HepG2 (cell line): Measurements from ENCODE around the gene REPIN1. TPM values are rescaled to one million over a fixed set of nuclear protein-coding genes. Genes with fewer than 3 reads are reported as not detected.

ENCODE experiments used
- ATAC-seq: fragments of 200-7000 bp; cut with Tn5 transposase; 3 replicates; pipeline ENCODE4 v1.9.1; 2020; ENCODE audit warnings: mild to moderate bottlenecking, moderate library complexity
- BruUV-seq: library from RNA; stranded (reverse); fragments of 400-500 nt; replicated peaks from 2 replicates; lab custom pipeline; 2021; lab: Mats Ljungman, UMichigan
- CTCF ChIA-PET: fragments of 300-600 bp; formaldehyde crosslinking; extraction: SDS; loops from one replicate; lab custom pipeline; 2021; ENCODE audit warnings: low total read pairs, inconsistent platforms, low intra/inter-chr PET ratio; lab: Yijun Ruan, JAX
- POLR2A ChIA-PET: fragments of 350-600 bp; sonication (Branson Sonifier 250); formaldehyde crosslinking; loops from one replicate; lab custom pipeline; 2020; ENCODE audit warnings: antibody characterized with exemption, inconsistent platforms; lab: Yijun Ruan, JAX
- DNase-seq: peaks from one replicate; pipeline ENCODE4 v3.0.0-alpha.2; 2015; ENCODE audit warnings: low spot score
- FAIRE-seq: peaks from 3 replicates; lab custom pipeline; 2011; peaks lifted over from hg19 to GRCh38; lab: Jason Lieb, UNC
- H2AFZ ChIP-seq: one replicate; pipeline ENCODE4 v1.6.1; 2011; ENCODE audit warnings: low read length, inconsistent platforms
- H3K27ac ChIP-seq: fragments of 300-600 bp; 3 replicates; pipeline ENCODE4 v1.8.0; 2011; ENCODE audit warnings: mixed run types, mild to moderate bottlenecking, mixed read lengths, low read length, inconsistent platforms; ENCODE audit not compliant: insufficient read depth; ENCODE audit errors: extremely low read length
- H3K27me3 ChIP-seq, 2 experiments: fragments of 200-600 bp in 1 of 2; 2 replicates in 1 of 2; 3 replicates in 1 of 2; pipeline versions ENCODE4 v1.6.0 to v1.8.0; 2011; ENCODE audit warnings: low read length in 2 of 2, mild to moderate bottlenecking in 2 of 2, moderate library complexity in 2 of 2, inconsistent platforms in 1 of 2; ENCODE audit not compliant: insufficient read depth in 2 of 2, control insufficient read depth in 1 of 2
- H3K36me3 ChIP-seq, 2 experiments: fragments of 200-600 bp in 1 of 2; replicated peaks in 1 of 2; 2 replicates in 1 of 2; 3 replicates in 1 of 2; pipeline versions ENCODE4 v1.5.1 to v1.8.0; 2011; ENCODE audit warnings: low read length in 2 of 2, inconsistent platforms in 1 of 2; ENCODE audit not compliant: insufficient read depth in 2 of 2, control insufficient read depth in 1 of 2
- H3K4me1 ChIP-seq: 2 replicates; pipeline ENCODE4 v1.5.1; 2012; ENCODE audit warnings: low read length, inconsistent platforms; ENCODE audit not compliant: insufficient read depth
- H3K4me2 ChIP-seq: 2 replicates; pipeline ENCODE4 v1.6.0; 2011; ENCODE audit warnings: low read depth, low read length, inconsistent platforms
- H3K4me3 ChIP-seq, 3 experiments: fragments of 200-600 bp in 1 of 3; sonication (generic), shearing (Covaris generic) in 1 of 3; replicated peaks in 1 of 3; 2 replicates each; pipeline ENCODE4 v1.5.1; 2011 to 2016; ENCODE audit warnings: low read length in 3 of 3, inconsistent platforms in 2 of 3, low read depth in 2 of 3, mild to moderate bottlenecking in 2 of 3, control low read depth in 1 of 3, mixed read lengths in 1 of 3; ENCODE audit not compliant: insufficient read depth in 1 of 3
- H3K79me2 ChIP-seq: one replicate; pipeline ENCODE4 v1.6.1; 2011; ENCODE audit warnings: low read length, inconsistent platforms; ENCODE audit not compliant: insufficient read depth
- H3K9ac ChIP-seq: 2 replicates; pipeline ENCODE4 v1.6.0; 2011; ENCODE audit warnings: mild to moderate bottlenecking, low read depth, low read length, inconsistent platforms; ENCODE audit not compliant: insufficient read depth
- H3K9me3 ChIP-seq: 2 replicates; pipeline ENCODE4 v1.5.1; 2012; ENCODE audit warnings: mild to moderate bottlenecking, low read length
- H4K20me1 ChIP-seq: 2 replicates; pipeline ENCODE4 v1.6.0; 2011; ENCODE audit warnings: inconsistent platforms, mild to moderate bottlenecking, low read length, moderate library complexity; ENCODE audit not compliant: insufficient read depth
- FOXK2 ChIP-seq: fragments of 450-650 bp; IDR thresholded peaks from 2 replicates; pipeline ENCODE4 v1.6.1; 2016
- HNRNPK ChIP-seq: fragments of 200-400 bp; formaldehyde crosslinking; IDR thresholded peaks from 2 replicates; pipeline ENCODE4 v1.6.1; 2018; ENCODE audit warnings: low read length, low read depth, moderate library complexity, mild to moderate bottlenecking; ENCODE audit not compliant: poor library complexity, severe bottlenecking
- HOXD1 ChIP-seq: sonication (generic); formaldehyde crosslinking; IDR thresholded peaks from 2 replicates; pipeline ENCODE4 v1.5.0; 2020; ENCODE audit warnings: missing genetic modification reagents
- NFRKB ChIP-seq: fragments of 450-650 bp; IDR thresholded peaks from 2 replicates; pipeline ENCODE4 v1.6.1; 2017
- PHF21A ChIP-seq: sonication (generic); formaldehyde crosslinking; IDR thresholded peaks from 2 replicates; pipeline ENCODE4 v1.5.0; 2020; ENCODE audit warnings: mild to moderate bottlenecking, missing genetic modification reagents
- RARG ChIP-seq: sonication (generic); formaldehyde crosslinking; IDR thresholded peaks from 2 replicates; pipeline ENCODE4 v1.4.0; 2020; ENCODE audit warnings: low read depth, mild to moderate bottlenecking, missing genetic modification reagents
- SMAD9 ChIP-seq: sonication (generic); formaldehyde crosslinking; IDR thresholded peaks from 2 replicates; pipeline ENCODE4 v1.5.1; 2020; ENCODE audit warnings: mild to moderate bottlenecking, missing genetic modification reagents
- TCF7 ChIP-seq: sonication (generic); IDR thresholded peaks from 2 replicates; pipeline ENCODE4 v1.6.1; 2016; ENCODE audit warnings: antibody characterized with exemption, low read depth
- YEATS4 ChIP-seq: sonication (generic); formaldehyde crosslinking; IDR thresholded peaks from 2 replicates; pipeline ENCODE4 v1.4.0; 2020; ENCODE audit warnings: missing genetic modification reagents, borderline replicate concordance
- ZKSCAN1 ChIP-seq: fragments of 150-350 bp; IDR thresholded peaks from 2 replicates; pipeline ENCODE4 v1.6.1; 2014; ENCODE audit warnings: low read length
- ZMYM2 ChIP-seq: sonication (generic); formaldehyde crosslinking; IDR thresholded peaks from 2 replicates; pipeline ENCODE4 v1.8.0; 2022; ENCODE audit warnings: mild to moderate bottlenecking, missing genetic modification reagents
- ZNF253 ChIP-seq: sonication (generic); formaldehyde crosslinking; IDR thresholded peaks from 2 replicates; pipeline ENCODE4 v1.8.0; 2022; ENCODE audit warnings: mild to moderate bottlenecking, missing genetic modification reagents, borderline replicate concordance
- ZNF878 ChIP-seq: sonication (generic); formaldehyde crosslinking; IDR thresholded peaks from 2 replicates; pipeline ENCODE4 v1.8.1; 2023; ENCODE audit warnings: mild to moderate bottlenecking, missing genetic modification reagents, moderate library complexity
- WGBS: methylation state at CpG from one replicate; pipeline ENCODE4 v1.1.6; 2017; ENCODE audit warnings: low lambda C conversion rate; 5-methylcytosine and 5-hydroxymethylcytosine counted together
- in situ Hi-C: cut with HindIII; loops from 2 replicates; pipeline ENCODE4 v1.10.0; 2017; ENCODE audit warnings: low pct_unique_long_range_greater_than_20kb; ENCODE audit not compliant: extremely low pct_ligation_motif_present
- intact Hi-C: fragments of 100-400 bp; cut with micrococcal nuclease; formaldehyde crosslinking; loops from one replicate; pipeline ENCODE4 v1.10.0; 2022; ENCODE audit not compliant: unreplicated experiment
- polyA plus RNA-seq, 8 experiments: library from polyadenylated mRNA; depleted of rRNA in 3 of 8; stranded (reverse) in 7 of 8; unstranded in 1 of 8; fragments of >200 nt; fragmentation: Illumina TruSeq in 4 of 8; extraction: Trizol in 4 of 8; gene quantifications; 2 replicates each; pipeline versions ENCODE4 v1.2.1 to v1.2.3, GENCODE V29; 2011 to 2016; ENCODE audit warnings: low read depth in 4 of 8, missing spikeins in 1 of 8, mixed read lengths in 1 of 8; ENCODE audit not compliant: insufficient read depth in 1 of 8
- total RNA-seq, 5 experiments: library from RNA; depleted of rRNA; stranded (reverse); fragments of >200 nt; fragmentation: Illumina TruSeq; extraction: Trizol; gene quantifications; 2 replicates each; pipeline ENCODE4 v1.2.3, GENCODE V29; 2016; ENCODE audit warnings: low read depth in 1 of 5
- TF ChIP-seq, protein P1 (sequence below): sonication (generic); formaldehyde crosslinking; IDR thresholded peaks from 2 replicates; pipeline ENCODE4 v1.8.0; 2022; ENCODE audit warnings: missing genetic modification reagents, mild to moderate bottlenecking, borderline replicate concordance
- TF ChIP-seq, protein P2 (sequence below): sonication (generic); formaldehyde crosslinking; IDR thresholded peaks from 2 replicates; pipeline ENCODE4 v1.8.1; 2023; ENCODE audit warnings: mild to moderate bottlenecking, missing genetic modification reagents, borderline replicate concordance
- TF ChIP-seq, protein P3 (sequence below): sonication (generic); formaldehyde crosslinking; IDR thresholded peaks from 2 replicates; pipeline ENCODE4 v1.4.0; 2020; ENCODE audit warnings: mild to moderate bottlenecking, missing genetic modification reagents

The REPIN1 gene
- total and polyA plus RNA-seq, 2 of the 13 experiments (the other 11 are each of a cell fraction or from before 2014, with no cell fraction given), result 69.9 to 108 TPM

DNA sequence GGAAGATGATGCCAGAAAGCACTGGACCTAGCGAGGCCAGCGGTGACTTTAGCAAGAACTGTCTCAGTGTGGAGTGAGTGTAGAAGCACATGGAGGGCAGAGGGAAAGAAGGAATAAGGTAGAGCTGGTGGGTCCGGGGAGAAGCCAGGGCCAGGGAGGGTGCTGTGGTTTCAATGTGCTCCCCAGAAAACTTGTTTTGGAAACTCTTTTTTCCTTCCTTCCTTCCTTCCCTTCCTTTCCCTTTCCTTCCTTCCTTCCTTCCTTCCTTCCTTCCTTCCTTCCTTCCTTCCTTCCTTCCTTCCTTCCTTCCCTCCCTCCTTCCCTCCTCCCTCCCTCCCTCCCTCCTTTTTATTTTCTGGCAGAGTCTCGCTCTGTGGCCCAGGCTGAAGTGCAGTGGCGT is 21.7 kb upstream of the REPIN1 start:
- no peak overlapping the region for H3K4me2 ChIP-seq
- no TSS peak for BruUV-seq
- no peak overlapping the region for H3K9ac ChIP-seq
- in situ Hi-C loops (no loop called here), intact Hi-C loops (no loop called here)
- H3K27me3 ChIP-seq, result no peaks in the 10 kb centered on the region; a peak in 1 of 5 replicates
- DNase-seq, result no peak
- peaks cover 23% of the 10 kb centered on the region for H3K4me1 ChIP-seq
- H3K4me3 ChIP-seq, result no peak overlapping the region
- H4K20me1 ChIP-seq, result no peaks in the 10 kb centered on the region
- FAIRE-seq, result no peak
- WGBS, result 84% methylated on average over 5 of the region's 5 CpGs
- no peaks in the 10 kb centered on the region for H3K79me2 ChIP-seq
- H3K36me3 ChIP-seq, result no peaks in the 10 kb centered on the region
- TF ChIP-seq HNRNPK (peak; percentile 66), NFRKB (no peak), TCF7 (no peak)
- ChIA-PET CTCF (no interaction called here), POLR2A (interaction anchor here (0.9 to 2.1 kb wide), 2 partner anchors 8 to 21 kb away, joined by 4 to 8 read pairs; partner anchors contain the start of gene REPIN1)
- H3K27ac ChIP-seq, result no peak overlapping the region
- no peak overlapping the region for H2AFZ ChIP-seq
- ATAC-seq, result no peak
- no peaks in the 10 kb centered on the region for H3K9me3 ChIP-seq

DNA sequence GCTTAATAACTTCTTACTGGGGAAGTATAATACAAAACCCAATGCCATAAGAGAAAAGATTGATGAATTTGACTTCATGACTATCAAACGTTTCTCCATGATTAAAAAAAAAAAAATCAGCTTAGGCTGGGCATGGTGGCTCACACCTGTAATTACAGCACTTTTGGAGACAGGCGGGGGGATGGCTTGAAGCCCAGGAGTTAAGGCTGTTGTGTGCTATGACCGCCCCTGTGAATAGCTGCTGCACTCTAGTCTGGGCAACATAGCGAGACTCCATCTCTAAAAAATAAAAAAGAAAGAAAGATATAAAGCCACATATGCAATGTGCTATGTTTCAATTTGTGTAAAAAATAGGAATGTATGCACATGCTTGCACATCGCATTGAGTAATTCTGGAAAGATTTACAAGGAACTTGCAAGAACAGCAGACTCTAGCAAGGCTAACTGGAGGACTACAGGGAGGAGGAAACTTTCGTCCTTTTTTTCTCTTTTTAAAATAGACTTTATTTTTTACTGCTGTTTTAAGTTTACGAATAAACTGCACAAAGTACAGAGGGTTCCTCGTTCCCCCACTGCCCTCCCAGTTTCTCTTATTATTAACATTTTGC is 16.9 kb upstream of the REPIN1 start:
- Histone ChIP-seq H4K20me1 (no peaks in the 10 kb centered on the region), H3K9me3 (no peaks in the 10 kb centered on the region), H3K4me3 (no peak overlapping the region), H3K36me3 (no peaks in the 10 kb centered on the region), H3K27ac (no peak overlapping the region), H3K9ac (no peak overlapping the region), H3K27me3 (no peaks in the 10 kb centered on the region), H2AFZ (peak overlapping the region; percentile 54), H3K4me2 (no peak overlapping the region), H3K79me2 (no peaks in the 10 kb centered on the region), H3K4me1 (peaks cover 35% of the 10 kb centered on the region)
- in situ Hi-C loops, result no loop called here
- ATAC-seq, result no peak
- CTCF ChIA-PET, result no interaction called here
- WGBS, result 52% methylated on average over 8 of the region's 8 CpGs
- intact Hi-C loops, result loop anchor here (10.0 kb wide), 1 partner anchor 67 kb away; no protein-coding TSS in a partner anchor
- BruUV-seq, result no TSS peak
- no peak for DNase-seq
- no peak for FAIRE-seq
- POLR2A ChIA-PET, result interaction anchor here (1.3 to 5.8 kb wide), 2 partner anchors 11 to 18 kb away, joined by 3 to 58 read pairs; partner anchors contain the start of genes RARRES2 and REPIN1
- TF ChIP-seq, protein P1, sequence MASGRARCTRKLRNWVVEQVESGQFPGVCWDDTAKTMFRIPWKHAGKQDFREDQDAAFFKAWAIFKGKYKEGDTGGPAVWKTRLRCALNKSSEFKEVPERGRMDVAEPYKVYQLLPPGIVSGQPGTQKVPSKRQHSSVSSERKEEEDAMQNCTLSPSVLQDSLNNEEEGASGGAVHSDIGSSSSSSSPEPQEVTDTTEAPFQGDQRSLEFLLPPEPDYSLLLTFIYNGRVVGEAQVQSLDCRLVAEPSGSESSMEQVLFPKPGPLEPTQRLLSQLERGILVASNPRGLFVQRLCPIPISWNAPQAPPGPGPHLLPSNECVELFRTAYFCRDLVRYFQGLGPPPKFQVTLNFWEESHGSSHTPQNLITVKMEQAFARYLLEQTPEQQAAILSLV (CRISPR knock-in tag), result no peak
- no peak for TF ChIP-seq PHF21A (CRISPR knock-in tag)
- TF ChIP-seq, protein P2, sequence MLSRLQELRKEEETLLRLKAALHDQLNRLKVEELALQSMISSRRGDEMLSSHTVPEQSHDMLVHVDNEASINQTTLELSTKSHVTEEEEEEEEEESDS (CRISPR knock-in tag), result no peak
- no peak for TF ChIP-seq ZNF253 (CRISPR knock-in tag)
- TF ChIP-seq SMAD9, result no peak
- no peak for TF ChIP-seq YEATS4
- TF ChIP-seq HOXD1, result no peak
- TF ChIP-seq, protein P3, sequence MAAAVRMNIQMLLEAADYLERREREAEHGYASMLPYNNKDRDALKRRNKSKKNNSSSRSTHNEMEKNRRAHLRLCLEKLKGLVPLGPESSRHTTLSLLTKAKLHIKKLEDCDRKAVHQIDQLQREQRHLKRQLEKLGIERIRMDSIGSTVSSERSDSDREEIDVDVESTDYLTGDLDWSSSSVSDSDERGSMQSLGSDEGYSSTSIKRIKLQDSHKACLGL (CRISPR knock-in tag), result no peak
- TF ChIP-seq ZNF878 (CRISPR knock-in tag), result no peak
- TF ChIP-seq FOXK2, result no peak
- no peak for TF ChIP-seq RARG
- TF ChIP-seq ZKSCAN1, result no peak
- TF ChIP-seq ZMYM2, result no peak
